COR-L47 (cell line): ENCODE data around the gene HOXA6.

ENCODE experiments used
- DNase-seq: peaks from one replicate; lab custom pipeline; 2025; lab: John Stamatoyannopoulos, UW

HOXA6 gene

GRCh38 chr7:27095897-27096767 lies 51.4 kb downstream of the HOXA6 start, which contains the start of gene HOXA1:
Gene HOXA1 (minus strand): TSS chr7:27096000. CDS start chr7:27095912, 88 bp downstream.
- DNase-seq, result peak; percentile 90
